B cell (primary cell): Measurements from ENCODE around the gene GBP7. TPM values are rescaled to one million over a fixed set of nuclear protein-coding genes. Genes with fewer than 3 reads are reported as not detected.

ENCODE experiments used
- ATAC-seq: fragments of 200-7000 bp; cut with Tn5 transposase; one replicate; pipeline ENCODE4 v1.10.0; 2021; ENCODE audit warnings: low read depth, mild to moderate bottlenecking, moderate number of reproducible peaks, moderate library complexity
- CTCF ChIA-PET: fragments of 350-600 bp; sonication (Branson Sonifier 250); formaldehyde crosslinking; loops from one replicate; lab custom pipeline; 2021; ENCODE audit warnings: antibody characterized with exemption, inconsistent platforms; lab: Charles Lee
- POLR2A ChIA-PET: fragments of 350-600 bp; sonication (Branson Sonifier 250); formaldehyde crosslinking; loops from one replicate; lab custom pipeline; 2021; ENCODE audit warnings: antibody characterized with exemption; lab: Charles Lee
- DNase-seq: peaks from one replicate; pipeline ENCODE4 v3.0.0; 2013
- H2AFZ ChIP-seq: 2 replicates; pipeline ENCODE4 v1.6.1; 2012; ENCODE audit warnings: mild to moderate bottlenecking, low read depth, low read length; ENCODE audit not compliant: insufficient read depth, poor library complexity, severe bottlenecking
- H3K27ac ChIP-seq, 2 donors: 1 replicate in 1 of 2; 2 replicates in 1 of 2; pipeline ENCODE4 v1.5.1; 2012 to 2013; ENCODE audit warnings: low read length in 2 of 2, mild to moderate bottlenecking in 2 of 2, moderate library complexity in 1 of 2
- H3K27me3 ChIP-seq, 4 experiments: fragments of 200-600 bp in 1 of 4; sonication (generic) in 1 of 4; replicated peaks in 1 of 4; 1 replicate in 2 of 4; 2 replicates in 2 of 4; pipeline versions ENCODE4 v1.6.1 to v1.7.0; 2013 to 2016; ENCODE audit warnings: low read length in 3 of 4, mild to moderate bottlenecking in 2 of 4, mixed read lengths in 1 of 4, moderate library complexity in 1 of 4; ENCODE audit not compliant: insufficient read depth in 4 of 4, control insufficient read depth in 3 of 4; ENCODE audit errors: control extremely low read depth in 1 of 4
- H3K36me3 ChIP-seq, 2 experiments: replicated peaks in 1 of 2; 1 replicate in 1 of 2; 2 replicates in 1 of 2; pipeline versions ENCODE4 v1.6.1 to v1.7.1; 2013; ENCODE audit warnings: low read length in 1 of 2; ENCODE audit not compliant: insufficient read depth in 2 of 2, control insufficient read depth in 1 of 2; ENCODE audit errors: control extremely low read depth in 1 of 2, extremely low read depth in 1 of 2
- H3K4me1 ChIP-seq, 2 donors: fragments of 200-600 bp in 1 of 2; sonication (generic) in 1 of 2; 1 replicate in 1 of 2; 2 replicates in 1 of 2; pipeline versions ENCODE4 v1.5.1 to v1.6.1; 2013 to 2017; ENCODE audit warnings: low read length in 2 of 2; ENCODE audit not compliant: control insufficient read depth in 2 of 2, insufficient read depth in 2 of 2
- H3K4me2 ChIP-seq: replicated peaks from 2 replicates; pipeline ENCODE3; 2012; ENCODE audit warnings: mild to moderate bottlenecking, low read depth, low read length; ENCODE audit not compliant: poor library complexity, severe bottlenecking
- H3K4me3 ChIP-seq, 5 experiments: fragments of 200-600 bp in 1 of 5; sonication (generic) in 1 of 5; 1 replicate in 3 of 5; 2 replicates in 2 of 5; pipeline versions ENCODE4 v1.5.1 to v1.7.0; 2011 to 2016; ENCODE audit warnings: low read length in 4 of 5, mild to moderate bottlenecking in 4 of 5, low read depth in 2 of 5, control low read depth in 1 of 5, moderate library complexity in 1 of 5; ENCODE audit not compliant: insufficient read depth in 1 of 5; ENCODE audit errors: control extremely low read depth in 1 of 5, extremely low read depth in 1 of 5
- H3K79me2 ChIP-seq: fragments of 200-600 bp; sonication (generic); one replicate; pipeline ENCODE4 v1.6.0; 2016; ENCODE audit warnings: low read length; ENCODE audit not compliant: control insufficient read depth, insufficient read depth
- H3K9ac ChIP-seq: fragments of 200-600 bp; sonication (generic); 2 replicates; pipeline ENCODE4 v1.6.1; 2017; ENCODE audit warnings: mild to moderate bottlenecking, low read length, moderate library complexity
- H3K9me3 ChIP-seq, 3 donors: one replicate each; pipeline versions ENCODE4 v1.6.1 to v1.7.1; 2013; ENCODE audit warnings: low read length in 2 of 3; ENCODE audit not compliant: control insufficient read depth in 2 of 3, insufficient read depth in 1 of 3; ENCODE audit errors: control extremely low read depth in 1 of 3
- H4K20me1 ChIP-seq: 2 replicates; pipeline ENCODE4 v1.6.0; 2012; ENCODE audit warnings: mild to moderate bottlenecking, low read length; ENCODE audit not compliant: insufficient read depth, control insufficient read depth, poor library complexity, severe bottlenecking
- H3K27ac Mint-ChIP-seq: one replicate; pipeline ENCODE4 v1.8.0; 2021; ENCODE audit warnings: mixed read lengths
- H3K27me3 Mint-ChIP-seq: one replicate; pipeline ENCODE4 v1.8.0; 2021; ENCODE audit warnings: mixed read lengths
- H3K4me1 Mint-ChIP-seq: one replicate; pipeline ENCODE4 v1.8.0; 2021; ENCODE audit warnings: mixed read lengths
- H3K4me3 Mint-ChIP-seq: one replicate; pipeline ENCODE4 v1.8.0; 2021; ENCODE audit warnings: mixed read lengths
- H3K9me3 Mint-ChIP-seq: one replicate; pipeline ENCODE4 v1.8.0; 2022; ENCODE audit warnings: mixed read lengths; ENCODE audit not compliant: insufficient read depth
- EZH2 ChIP-seq: IDR thresholded peaks from 2 replicates; pipeline ENCODE4 v1.6.1; 2012; ENCODE audit warnings: borderline replicate concordance, low read depth, mild to moderate bottlenecking, moderate library complexity, low read length; ENCODE audit not compliant: insufficient read depth, poor library complexity, severe bottlenecking
- WGBS: methylation state at CpG from one replicate; pipeline ENCODE4 v1.1.5; 2013; ENCODE audit warnings: missing lambda C conversion rate; ENCODE audit not compliant: insufficient coverage; 5-methylcytosine and 5-hydroxymethylcytosine counted together
- intact Hi-C: fragments of 100-400 bp; cut with micrococcal nuclease; formaldehyde crosslinking; loops from one replicate; pipeline ENCODE4 v1.10.0; 2022
- polyA plus RNA-seq: library from polyadenylated mRNA; depleted of rRNA; stranded (reverse); fragments of >200 nt; gene quantifications from 2 replicates; pipeline ENCODE4 v1.2.3, GENCODE V29; 2012
- total RNA-seq, 2 donors: library from RNA; stranded (reverse); fragments of 120-200 nt in 1 of 2; gene quantifications; 1 replicate in 1 of 2; 2 replicates in 1 of 2; pipeline versions ENCODE4 v1.2.3 to v1.2.4, GENCODE V29; 2013 to 2022
- TF ChIP-seq, protein P1 (sequence below): fragments of 200-600 bp; IDR thresholded peaks from one replicate; pipeline ENCODE4 v1.8.0; 2022; ENCODE audit warnings: antibody characterized with exemption, mild to moderate bottlenecking

Gene GBP7
- total and polyA plus RNA-seq, 2 donors (not counting 1 experiment from before 2014, with no cell fraction given) = not detected

DNA sequence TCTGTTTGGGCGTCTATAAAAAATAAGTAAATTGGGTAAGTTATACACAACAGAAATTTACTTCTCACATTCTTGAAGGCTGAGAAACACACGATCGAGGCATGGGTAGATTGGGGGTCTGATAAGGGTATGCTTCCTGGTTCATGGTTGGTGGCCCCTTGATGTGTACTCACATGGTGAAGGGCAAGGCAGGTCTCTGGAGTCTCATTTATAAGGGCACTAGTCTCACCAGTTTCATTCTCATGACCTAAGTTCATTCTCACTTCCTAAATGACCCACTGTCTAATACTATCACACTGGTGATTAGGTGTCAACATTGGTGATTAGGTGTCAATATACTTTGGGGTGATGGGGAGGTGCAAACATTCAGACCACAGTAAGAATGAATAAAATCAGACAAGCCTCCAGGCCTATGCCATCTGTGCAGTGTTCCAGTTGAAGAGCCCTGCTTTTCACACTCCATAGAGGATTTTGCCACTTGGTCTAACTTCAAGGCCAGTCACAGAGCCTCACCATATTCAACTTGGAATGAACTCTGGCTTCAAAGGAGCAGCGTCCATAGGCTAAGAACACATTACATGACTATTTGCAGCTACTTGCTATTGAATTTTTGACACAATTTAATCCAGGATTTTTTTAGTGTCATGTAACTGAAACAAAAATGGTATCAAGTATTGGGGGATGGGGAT lies 25.4 kb upstream of the GBP7 start:
- POLR2A ChIA-PET = no interaction called here
- Mint-ChIP-seq H3K4me3 (peak overlapping the region; percentile 79), H3K27ac (peak overlapping the region; percentile 88), H3K9me3 (peaks cover 7% of the 10 kb centered on the region), H3K27me3 (no peaks in the 10 kb centered on the region), H3K4me1 (peaks cover 38% of the 10 kb centered on the region)
- H3K9me3 ChIP-seq = peaks cover 4 to 17% (median 10%) of the 10 kb centered on the region in 3 donors
- WGBS = 50% methylated on average over 2 of the region's 4 CpGs
- CTCF ChIA-PET = no interaction called here
- TF ChIP-seq EZH2 = no peak
- TF ChIP-seq, protein P1, sequence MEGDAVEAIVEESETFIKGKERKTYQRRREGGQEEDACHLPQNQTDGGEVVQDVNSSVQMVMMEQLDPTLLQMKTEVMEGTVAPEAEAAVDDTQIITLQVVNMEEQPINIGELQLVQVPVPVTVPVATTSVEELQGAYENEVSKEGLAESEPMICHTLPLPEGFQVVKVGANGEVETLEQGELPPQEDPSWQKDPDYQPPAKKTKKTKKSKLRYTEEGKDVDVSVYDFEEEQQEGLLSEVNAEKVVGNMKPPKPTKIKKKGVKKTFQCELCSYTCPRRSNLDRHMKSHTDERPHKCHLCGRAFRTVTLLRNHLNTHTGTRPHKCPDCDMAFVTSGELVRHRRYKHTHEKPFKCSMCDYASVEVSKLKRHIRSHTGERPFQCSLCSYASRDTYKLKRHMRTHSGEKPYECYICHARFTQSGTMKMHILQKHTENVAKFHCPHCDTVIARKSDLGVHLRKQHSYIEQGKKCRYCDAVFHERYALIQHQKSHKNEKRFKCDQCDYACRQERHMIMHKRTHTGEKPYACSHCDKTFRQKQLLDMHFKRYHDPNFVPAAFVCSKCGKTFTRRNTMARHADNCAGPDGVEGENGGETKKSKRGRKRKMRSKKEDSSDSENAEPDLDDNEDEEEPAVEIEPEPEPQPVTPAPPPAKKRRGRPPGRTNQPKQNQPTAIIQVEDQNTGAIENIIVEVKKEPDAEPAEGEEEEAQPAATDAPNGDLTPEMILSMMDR = no peak
- peak overlapping the region in 1 of 5 experiments; percentile 7 for H3K4me3 ChIP-seq
- H3K79me2 ChIP-seq = peaks cover 22% of the 10 kb centered on the region
- peak overlapping the region; percentile 79 for H3K4me2 ChIP-seq
- H3K27me3 ChIP-seq = no peaks in the 10 kb centered on the region
- H4K20me1 ChIP-seq = no peaks in the 10 kb centered on the region
- peak overlapping the region; percentile 63 to 85 for H3K27ac ChIP-seq
- peak overlapping the region; percentile 83 for H3K9ac ChIP-seq
- H3K36me3 ChIP-seq = no peaks in the 10 kb centered on the region
- intact Hi-C loops = loop anchor here (2.0 kb wide), 2 partner anchors 74 to 158 kb away; partner anchors contain the start of gene GBP2
- ATAC-seq (peak; percentile 71), DNase-seq (peak; percentile 51)
- H2AFZ ChIP-seq = no peak overlapping the region
- peaks cover 28 to 30% of the 10 kb centered on the region in 2 donors for H3K4me1 ChIP-seq

DNA sequence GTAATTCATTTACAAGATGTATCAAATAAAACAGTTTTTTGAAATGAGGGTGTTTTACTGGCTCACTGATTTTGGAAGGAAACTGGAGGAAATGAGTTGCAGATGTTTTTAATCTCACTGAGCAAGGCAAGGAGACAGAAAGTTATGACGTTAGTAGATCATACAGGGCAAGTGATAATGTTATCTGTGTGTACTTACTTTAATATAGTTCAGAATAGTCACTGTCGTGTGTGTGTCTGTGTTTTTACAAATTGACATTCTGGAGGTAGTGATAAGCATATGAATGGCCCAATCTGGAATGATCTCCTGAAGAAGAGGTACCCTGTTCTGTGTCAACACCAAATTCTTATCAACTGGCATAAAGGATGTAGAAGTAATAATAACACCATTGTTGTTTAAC lies 24.9 kb upstream of the GBP7 start:
- POLR2A ChIA-PET = no interaction called here

More for the DNA sequence above, 24.9 kb upstream of the GBP7 start:
- Histone ChIP-seq H3K4me3 (peak overlapping the region in 1 of 5 experiments; percentile 82), H2AFZ (no peak overlapping the region), H3K79me2 (peaks cover 22% of the 10 kb centered on the region), H3K4me2 (peak overlapping the region; percentile 79), H4K20me1 (no peaks in the 10 kb centered on the region), H3K4me1 (peaks cover 29 to 34% of the 10 kb centered on the region in 2 donors), H3K27me3 (no peaks in the 10 kb centered on the region), H3K36me3 (no peaks in the 10 kb centered on the region), H3K9me3 (peaks cover 4 to 15% (median 10%) of the 10 kb centered on the region in 3 donors), H3K9ac (peak overlapping the region; percentile 83), H3K27ac (peak overlapping the region; percentile 63 to 85)
- Mint-ChIP-seq H3K27ac (peak overlapping the region; percentile 88), H3K4me3 (peak overlapping the region; percentile 79), H3K27me3 (no peaks in the 10 kb centered on the region), H3K9me3 (peaks cover 6% of the 10 kb centered on the region), H3K4me1 (peaks cover 41% of the 10 kb centered on the region)
- TF ChIP-seq, protein P1 = no peak
- TF ChIP-seq EZH2 = no peak
- DNase-seq (peak; percentile 51), ATAC-seq (peak; percentile 58)
- whole genome bisulfite sequencing = no CpG with 5 or more reads among the region's 2 CpGs
- CTCF ChIA-PET = no interaction called here
- intact Hi-C loops = loop anchor here (2.0 kb wide), 2 partner anchors 74 to 158 kb away; partner anchors contain the start of gene GBP2
